RPMI8226 (cell line): ENCODE measurements around the gene OR7A5.
A peak's percentile ranks its signal among the peaks of the same experiment; 100 is the strongest.
"Not testable (repeated sequence)": the region's sequence is repeated elsewhere in the genome, so short reads cannot be mapped to it uniquely, and the experiment has no call there.

Experiments
- DNase-seq: peaks from one replicate; pipeline ENCODE4 v3.0.0-alpha.2; 2015

The OR7A5 gene

DNA sequence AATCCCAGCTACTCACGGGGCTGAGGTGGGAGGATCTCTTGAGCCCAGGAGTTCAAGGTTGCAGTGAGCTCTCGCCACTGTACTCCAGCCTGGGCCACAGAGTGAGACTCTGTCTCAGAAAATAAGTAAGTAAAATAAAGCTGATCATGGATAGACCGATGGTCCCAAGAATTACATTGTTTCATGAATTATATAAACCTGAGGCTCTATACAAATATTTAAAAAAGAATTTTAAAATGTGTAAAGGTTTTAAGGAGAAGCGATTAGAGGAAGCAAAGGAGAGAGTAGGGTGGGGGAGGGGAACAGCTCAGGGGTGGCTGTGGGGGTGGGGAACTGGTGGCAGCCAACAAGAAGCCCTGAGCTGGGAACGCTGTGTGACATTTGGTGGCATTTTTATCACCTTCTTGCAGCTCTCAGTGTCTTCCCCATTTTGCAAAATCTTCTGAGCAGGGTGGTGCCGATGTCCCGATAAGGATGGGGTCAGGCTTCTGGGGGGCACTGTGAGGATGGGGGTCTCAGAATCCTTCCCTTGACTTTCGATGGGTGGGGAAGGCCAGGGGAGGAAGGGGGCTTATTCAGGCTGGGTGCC, 51.5 kb downstream of the OR7A5 start:
- DNase-seq = not testable (repeated sequence)

DNA sequence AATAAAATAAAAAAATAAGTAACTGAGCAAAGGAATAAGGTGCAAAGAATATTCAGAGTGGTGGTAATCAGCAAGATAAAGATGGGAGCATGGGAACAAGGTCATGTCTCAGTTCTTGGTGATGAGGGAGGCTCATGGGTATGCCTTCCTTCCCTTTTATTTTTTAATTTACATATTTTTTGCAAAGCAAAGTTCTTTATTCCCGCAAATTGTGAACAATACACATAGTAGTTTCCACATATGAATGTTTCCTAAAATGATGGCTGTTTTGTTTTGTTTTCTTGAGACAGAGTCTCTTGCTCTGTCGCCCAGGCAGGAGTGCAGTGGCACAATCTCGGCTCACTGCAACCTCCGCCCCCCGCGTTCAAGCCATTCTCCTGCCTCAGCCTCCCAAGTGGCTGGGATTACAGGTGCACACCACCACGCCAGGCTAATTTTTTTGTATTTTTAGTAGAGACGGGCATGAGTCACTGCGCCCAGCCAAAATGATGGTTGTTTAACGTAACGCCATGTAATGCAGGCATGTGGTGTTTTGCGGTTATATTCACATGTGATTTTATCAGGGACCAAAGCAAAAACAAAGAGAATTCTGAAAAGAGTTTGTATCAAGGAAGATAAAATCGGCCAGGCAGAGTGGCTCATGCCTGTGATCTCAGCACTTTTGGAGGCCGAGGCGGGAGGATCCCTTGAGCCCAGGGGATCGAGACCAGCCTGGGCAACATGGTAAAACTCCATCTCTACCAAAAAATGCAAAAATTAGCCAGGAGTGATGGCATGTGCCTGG, 52.2 kb downstream of the OR7A5 start:
- no peak for DNase-seq

DNA sequence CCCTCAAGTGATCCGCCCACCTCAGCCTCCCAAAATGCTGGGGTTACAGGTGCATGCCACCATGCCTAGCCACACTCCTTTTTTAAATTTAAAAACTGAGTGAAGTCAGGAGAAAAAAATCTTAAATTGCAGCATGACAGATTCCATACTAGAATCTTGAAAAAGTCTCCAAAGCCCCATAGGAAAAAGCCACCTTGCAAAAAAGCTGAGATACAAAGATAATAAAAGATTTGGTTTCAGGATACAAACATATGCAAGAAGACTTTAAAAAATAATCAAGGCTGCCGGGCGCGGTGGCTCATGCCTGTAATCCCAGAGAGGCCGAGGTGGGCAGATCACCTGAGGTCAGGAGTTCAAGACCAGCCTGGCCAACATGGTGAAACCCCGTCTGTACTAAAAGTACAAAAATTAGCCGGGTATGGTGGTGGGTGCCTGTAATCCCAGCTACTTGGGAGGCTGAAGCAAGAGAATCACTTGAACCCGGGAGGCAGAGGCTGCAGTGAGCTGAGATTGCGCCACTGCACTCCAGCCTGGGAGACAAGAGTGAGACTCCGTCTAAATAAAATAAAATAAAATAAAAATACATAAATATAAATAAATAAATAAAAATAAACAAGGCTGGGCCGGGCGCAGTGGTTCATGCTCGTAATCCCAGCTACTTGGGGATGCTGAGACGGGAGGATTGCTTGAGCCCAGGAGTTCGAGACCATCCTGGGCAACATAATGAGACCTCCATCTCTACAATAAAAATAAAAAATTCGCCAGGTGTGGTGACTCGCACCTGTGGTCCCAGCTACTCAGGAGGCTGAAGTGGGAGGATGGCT, 53.1 kb downstream of the OR7A5 start:
- not testable (repeated sequence) for DNase-seq

- DNase-seq = peak; percentile 50
Observed at GRCh38 chr19:14780622-14781225, 54.3 kb downstream of the OR7A5 start.

DNA sequence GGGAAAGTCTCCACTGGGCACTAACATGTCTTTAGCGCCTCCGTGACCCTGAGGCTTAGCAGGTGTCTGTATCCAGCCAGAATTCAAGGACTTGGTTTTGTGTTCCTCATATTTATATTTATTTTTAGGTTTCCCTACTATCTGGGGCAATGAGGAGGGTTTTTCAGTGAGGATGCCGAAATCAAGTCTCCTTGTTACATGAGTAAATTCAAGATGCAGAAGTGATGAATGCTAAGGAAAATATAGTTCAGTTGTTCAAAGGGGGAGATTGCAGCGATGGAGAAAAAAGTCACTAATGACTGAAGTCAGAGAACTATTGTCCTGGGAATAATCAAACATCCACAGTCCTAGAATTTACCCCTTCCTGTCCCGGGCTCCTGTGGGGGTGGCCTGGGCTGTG, 55.8 kb downstream of the OR7A5 start:
- no peak for DNase-seq

DNA sequence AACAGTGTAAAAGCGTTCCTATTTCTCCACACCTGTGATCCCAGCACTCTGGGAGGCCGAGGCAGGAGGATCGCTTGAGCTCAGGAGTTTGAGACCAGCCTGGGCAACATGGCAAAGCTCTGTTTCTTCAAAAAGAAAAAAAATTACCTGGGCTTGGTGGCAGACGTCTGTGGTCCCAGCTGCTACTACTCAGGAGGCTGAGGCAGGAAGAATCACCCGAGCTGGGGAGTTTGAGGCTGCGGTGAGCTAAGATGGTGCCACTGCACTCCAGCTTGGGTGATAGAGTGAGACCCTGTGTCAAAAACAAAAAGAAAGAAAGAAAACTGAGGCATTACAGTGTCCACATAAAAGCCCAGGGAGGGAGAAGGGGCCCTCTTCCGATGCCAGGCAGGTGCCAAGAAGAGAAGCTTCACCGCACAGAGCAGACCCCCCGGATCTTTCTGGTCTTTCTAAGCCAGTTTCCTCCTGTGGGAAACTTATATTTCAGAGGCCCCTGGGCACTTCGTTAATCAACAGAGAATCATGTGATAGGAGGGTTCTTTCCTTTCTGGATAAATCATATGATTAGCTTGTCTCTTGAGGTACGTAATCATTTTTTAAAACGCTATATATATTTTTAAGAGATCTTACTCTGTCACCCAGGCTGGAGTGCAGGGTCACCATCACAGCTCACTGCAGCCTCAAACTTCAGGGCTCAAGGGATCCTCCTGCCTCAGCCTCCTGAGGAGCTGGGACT, 56.7 kb downstream of the OR7A5 start, which contains the start of gene ADGRE2:
Gene ADGRE2 (minus strand): TSS at position 451 of the 736 bp plus-strand sequence. CDS start 1,804 bp downstream, outside the sequence.
- not testable (repeated sequence) for DNase-seq

DNA sequence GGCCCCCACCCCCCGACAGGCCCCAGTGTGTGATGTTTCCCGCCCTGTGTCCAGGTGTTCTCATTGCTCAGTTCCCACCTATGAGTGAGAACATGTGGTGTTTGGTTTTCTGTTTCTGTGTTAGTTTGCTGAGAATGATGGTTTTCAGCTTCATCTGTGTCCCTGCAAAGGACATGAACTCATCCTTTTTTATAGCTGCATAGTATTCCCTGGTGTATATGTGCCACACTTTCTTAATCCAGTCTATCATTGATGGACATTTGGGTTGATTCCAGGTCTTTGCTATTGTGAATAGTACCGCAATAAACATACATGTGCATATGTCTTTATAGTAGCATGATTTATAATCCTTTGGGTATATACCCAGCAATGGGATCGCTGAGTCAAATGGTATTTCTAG, 57.3 kb downstream of the OR7A5 start:
- not testable (repeated sequence) for DNase-seq
